Measurements from ENCODE around the gene PRKCH. TPM values are rescaled to one million over a fixed set of nuclear protein-coding genes. Genes with fewer than 3 reads are reported as not detected.

Gene PRKCH
- total RNA-seq, 1 experiment from 2014 or later, result 10.3 TPM

- Mint-ChIP-seq H3K9me3 (no peaks in the 10 kb centered on the region), H3K36me3 (no peaks in the 10 kb centered on the region), H3K4me1 (peaks cover 36% of the 10 kb centered on the region), H3K27me3 (ENCODE audit: low read depth) (no peaks in the 10 kb centered on the region; the same call in 1 of the 2 replicates), H3K27ac (no peak overlapping the region), H3K4me3 (no peak overlapping the region)
- TF ChIP-seq TEAD4 (CRISPR knock-in tag; IDR thresholded peaks at IDR 0.05) (no peak), GABPB1 (CRISPR knock-in tag; IDR thresholded peaks at IDR 0.05) (peak; percentile 26; the same call in 1 of the 2 replicates)
- no peak for ATAC-seq
- ChIA-PET POLR2A (no interaction called here), CTCF (no interaction called here)
- DNase-seq (ENCODE audit: low spot score), result no peak
Measured at GRCh38 chr14:61535458-61535857, 214.1 kb downstream of the PRKCH start.

- H3K27ac Mint-ChIP-seq, result peak overlapping the region; percentile 95
- no peaks in the 10 kb centered on the region for H3K9me3 Mint-ChIP-seq
- DNase-seq (ENCODE audit: low spot score) (no peak), ATAC-seq (no peak)
- peaks cover 36% of the 10 kb centered on the region for H3K4me1 Mint-ChIP-seq
- no peaks in the 10 kb centered on the region; the same call in 1 of the 2 replicates for H3K27me3 Mint-ChIP-seq (ENCODE audit: low read depth)
- no peak overlapping the region for H3K4me3 Mint-ChIP-seq
- TF ChIP-seq GABPB1 (CRISPR knock-in tag; IDR thresholded peaks at IDR 0.05), result 0 out of 2 replicates have a peak, but pooled peaks have one; percentile 33
- TF ChIP-seq ZNF263 (CRISPR knock-in tag; IDR thresholded peaks at IDR 0.05; ENCODE audit: low read depth), result no peak
- ChIA-PET CTCF (interaction anchor here (1.0 kb wide), 1 partner anchor 22 kb away, joined by 3 read pairs; no protein-coding TSS in a partner anchor), POLR2A (interaction anchor here (1.2 to 1.7 kb wide), 2 partner anchors 34 to 54 kb away, joined by 3 to 5 read pairs; no protein-coding TSS in a partner anchor)
- no peaks in the 10 kb centered on the region for H3K36me3 Mint-ChIP-seq
Measured at GRCh38 chr14:61536661-61537562, 215.5 kb downstream of the PRKCH start.

- H3K27ac Mint-ChIP-seq, result peak overlapping the region; percentile 95
- ATAC-seq (peak; percentile 75), DNase-seq (ENCODE audit: low spot score) (no peak)
- no peaks in the 10 kb centered on the region; the same call in 1 of the 2 replicates for H3K27me3 Mint-ChIP-seq (ENCODE audit: low read depth)
- POLR2A ChIA-PET, result interaction anchor here (1.2 to 1.7 kb wide), 2 partner anchors 35 to 53 kb away, joined by 3 to 5 read pairs; no protein-coding TSS in a partner anchor
- TF ChIP-seq USF2 (CRISPR knock-in tag; IDR thresholded peaks at IDR 0.05), result peak; percentile 90
- no peak for TF ChIP-seq NR2C2 (CRISPR knock-in tag; IDR thresholded peaks at IDR 0.05)
- TF ChIP-seq ZNF532 (CRISPR knock-in tag; IDR thresholded peaks at IDR 0.05; ENCODE audit: borderline replicate concordance), result no peak
- TF ChIP-seq USF1 (CRISPR knock-in tag; IDR thresholded peaks at IDR 0.05), result peak; percentile 90
- no peak for TF ChIP-seq ZNF138 (CRISPR knock-in tag; conservative IDR thresholded peaks at IDR 0.05)
- TF ChIP-seq MAX (CRISPR knock-in tag; IDR thresholded peaks at IDR 0.05), result peak; percentile 72
- TF ChIP-seq NFE2L1 (CRISPR knock-in tag; IDR thresholded peaks at IDR 0.05), result peak; percentile 93
- peak; percentile 97 for TF ChIP-seq GABPB1 (CRISPR knock-in tag; IDR thresholded peaks at IDR 0.05)
- H3K9me3 Mint-ChIP-seq, result no peaks in the 10 kb centered on the region
- CTCF ChIA-PET, result interaction anchor here (1.0 kb wide), 1 partner anchor 21 kb away, joined by 3 read pairs; no protein-coding TSS in a partner anchor
- H3K4me1 Mint-ChIP-seq, result peaks cover 35% of the 10 kb centered on the region
- H3K4me3 Mint-ChIP-seq, result no peak overlapping the region
- no peaks in the 10 kb centered on the region for H3K36me3 Mint-ChIP-seq
Measured at GRCh38 chr14:61537563-61538463, 216.4 kb downstream of the PRKCH start.

Measured in WTC11 (cell line).